SU-DHL-6 (cell line): Measurements from ENCODE around the gene GTPBP10.

ENCODE experiments used
- H2AFZ ChIP-seq: fragments of 200-600 bp; sonication (generic); 2 replicates; pipeline ENCODE4 v1.6.1; 2014; ENCODE audit warnings: low read depth, mild to moderate bottlenecking, moderate library complexity, mixed read lengths, antibody characterized with exemption, low read length; ENCODE audit not compliant: severe bottlenecking
- H3F3A ChIP-seq: fragments of 200-600 bp; shearing (Covaris generic); 2 replicates; pipeline ENCODE4 v1.6.0; 2016; ENCODE audit warnings: antibody characterized with exemption, mild to moderate bottlenecking; ENCODE audit not compliant: insufficient read depth
- H3K27ac ChIP-seq: fragments of 200-600 bp; sonication (generic); 2 replicates; pipeline ENCODE4 v1.5.1; 2016; ENCODE audit warnings: low read depth, mild to moderate bottlenecking, low read length, moderate library complexity, mixed read lengths
- H3K27me3 ChIP-seq: fragments of 200-600 bp; sonication (generic), shearing (Covaris generic); 2 replicates; pipeline ENCODE4 v1.6.0; 2014; ENCODE audit warnings: mild to moderate bottlenecking, low read length
- H3K36me3 ChIP-seq: fragments of 200-600 bp; sonication (generic); 2 replicates; pipeline ENCODE4 v1.6.1; 2014; ENCODE audit warnings: mild to moderate bottlenecking, low read length, mixed read lengths
- H3K4me2 ChIP-seq: fragments of 300-600, 200-600 bp; shearing (Covaris generic), sonication (generic); 2 replicates; pipeline ENCODE4 v1.6.0; 2014; ENCODE audit warnings: low read length, low read depth, mild to moderate bottlenecking; ENCODE audit not compliant: poor library complexity, severe bottlenecking
- H3K4me3 ChIP-seq: fragments of 200-600 bp; sonication (generic); 2 replicates; pipeline ENCODE4 v1.5.1; 2014; ENCODE audit warnings: antibody characterized with exemption, low read length, mild to moderate bottlenecking, mixed read lengths; ENCODE audit not compliant: insufficient read depth, poor library complexity, severe bottlenecking
- H3K79me2 ChIP-seq: fragments of 200-600 bp; sonication (generic); 2 replicates; pipeline ENCODE4 v1.6.1; 2014; ENCODE audit warnings: mild to moderate bottlenecking, low read length, moderate library complexity; ENCODE audit not compliant: insufficient read depth
- H3K9ac ChIP-seq: fragments of 200-600 bp; sonication (generic); 2 replicates; pipeline ENCODE4 v1.7.0; 2014; ENCODE audit warnings: mild to moderate bottlenecking, low read length
- H3K9me2 ChIP-seq: fragments of 200-600 bp; sonication (generic); replicated peaks from 2 replicates; pipeline ENCODE4 v1.6.1; 2014; ENCODE audit warnings: low read length; ENCODE audit not compliant: insufficient read depth
- H3K9me3 ChIP-seq: fragments of 200-600 bp; sonication (generic); 2 replicates; pipeline ENCODE4 v1.6.1; 2014; ENCODE audit warnings: low read length, mixed read lengths; ENCODE audit not compliant: insufficient read depth
- H4K20me1 ChIP-seq: fragments of 200-600 bp; sonication (generic); 2 replicates; pipeline ENCODE4 v1.6.1; 2014; ENCODE audit warnings: low read depth, mild to moderate bottlenecking, antibody characterized with exemption, low read length, moderate library complexity, mixed read lengths
- CTCF ChIP-seq: fragments of 200-600 bp; sonication (generic); IDR thresholded peaks from one replicate; pipeline ENCODE4 v1.5.1; 2017; ENCODE audit warnings: antibody characterized with exemption, mild to moderate bottlenecking, low read length, moderate library complexity; ENCODE audit not compliant: insufficient read depth, poor library complexity, severe bottlenecking
- EZH2phosphoT487 ChIP-seq: fragments of 200-600 bp; sonication (generic), shearing (Covaris generic); conservative IDR thresholded peaks from 2 replicates; pipeline ENCODE4 v1.6.1; 2018; ENCODE audit warnings: mild to moderate bottlenecking, antibody characterized with exemption, low read length, moderate library complexity, mixed read lengths

The GTPBP10 gene

GRCh38 chr7:90383422-90383821 lies 36.9 kb downstream of the GTPBP10 start:
- no peaks in the 10 kb centered on the region for H3K9me3 ChIP-seq
- no peak overlapping the region for H3K27ac ChIP-seq
- TF ChIP-seq CTCF: no peak
- no peak for TF ChIP-seq EZH2phosphoT487
- no peaks in the 10 kb centered on the region for H3K27me3 ChIP-seq
- H3K79me2 ChIP-seq: no peaks in the 10 kb centered on the region
- no peak overlapping the region for H2AFZ ChIP-seq
- 0 out of 2 replicates have a peak, but pooled peaks cover 5% of the 10 kb centered on the region for H3F3A ChIP-seq
- H3K9me2 ChIP-seq: no peaks in the 10 kb centered on the region
- H3K36me3 ChIP-seq: peaks cover 87% of the 10 kb centered on the region
- no peak overlapping the region for H3K4me2 ChIP-seq
- H4K20me1 ChIP-seq: no peaks in the 10 kb centered on the region
- H3K9ac ChIP-seq: no peak overlapping the region
- no peak overlapping the region for H3K4me3 ChIP-seq

- Histone ChIP-seq H3K79me2 (no peaks in the 10 kb centered on the region), H3K9me2 (no peaks in the 10 kb centered on the region), H2AFZ (no peak overlapping the region), H3K9ac (no peak overlapping the region), H3K9me3 (no peaks in the 10 kb centered on the region), H3F3A (peaks cover 5% of the 10 kb centered on the region; the same call in 1 of the 2 replicates), H3K4me2 (no peak overlapping the region), H3K27me3 (no peaks in the 10 kb centered on the region), H3K27ac (no peak overlapping the region), H3K4me3 (no peak overlapping the region), H3K36me3 (peaks cover 87% of the 10 kb centered on the region), H4K20me1 (no peaks in the 10 kb centered on the region)
- TF ChIP-seq CTCF (no peak), EZH2phosphoT487 (no peak)
Measured at GRCh38 chr7:90383861-90384260, 37.3 kb downstream of the GTPBP10 start.

GRCh38 chr7:90384433-90384832 lies 37.9 kb downstream of the GTPBP10 start:
- Histone ChIP-seq H3K27ac (no peak overlapping the region), H3F3A (peaks cover 5% of the 10 kb centered on the region; the same call in 1 of the 2 replicates), H3K9me2 (no peaks in the 10 kb centered on the region), H3K9ac (no peak overlapping the region), H3K36me3 (peaks cover 85% of the 10 kb centered on the region), H3K79me2 (no peaks in the 10 kb centered on the region), H3K4me3 (no peak overlapping the region), H3K27me3 (no peaks in the 10 kb centered on the region), H4K20me1 (no peaks in the 10 kb centered on the region), H2AFZ (no peak overlapping the region), H3K9me3 (no peaks in the 10 kb centered on the region), H3K4me2 (no peak overlapping the region)
- no peak for TF ChIP-seq CTCF
- no peak for TF ChIP-seq EZH2phosphoT487
